Naive B cell (primary cell): ENCODE data around the gene MTF2. TPM values are rescaled to one million over a fixed set of nuclear protein-coding genes. Genes with fewer than 3 reads are reported as not detected.

Source experiments
- ATAC-seq, 2 donors: fragments of 150-1000 bp; cut with Tn5 transposase; 2 replicates each; pipeline ENCODE4 v1.10.0; 2021; ENCODE audit warnings: low read depth in 2 of 2, mild to moderate bottlenecking in 2 of 2, moderate library complexity in 2 of 2
- DNase-seq: peaks from one replicate; pipeline ENCODE4 v3.0.0; 2022
- H3K27ac Mint-ChIP-seq, 6 donors: one replicate each; pipeline ENCODE4 v1.8.0; 2020 to 2022; ENCODE audit warnings: mild to moderate bottlenecking in 6 of 6, mixed read lengths in 6 of 6, moderate library complexity in 5 of 6, inconsistent platforms in 2 of 6
- H3K27me3 Mint-ChIP-seq, 3 donors: one replicate each; pipeline ENCODE4 v1.8.0; 2021 to 2022; ENCODE audit warnings: mixed read lengths in 3 of 3, mild to moderate bottlenecking in 1 of 3
- H3K36me3 Mint-ChIP-seq, 2 donors: one replicate each; pipeline ENCODE4 v1.8.0; 2020 to 2022; ENCODE audit warnings: mixed read lengths in 2 of 2, inconsistent platforms in 1 of 2, mild to moderate bottlenecking in 1 of 2
- H3K4me1 Mint-ChIP-seq, 3 donors: one replicate each; pipeline ENCODE4 v1.8.0; 2020 to 2022; ENCODE audit warnings: mixed read lengths in 3 of 3, inconsistent platforms in 1 of 3, mild to moderate bottlenecking in 1 of 3, moderate library complexity in 1 of 3
- H3K4me3 Mint-ChIP-seq, 8 donors: one replicate each; pipeline ENCODE4 v1.8.0; 2020 to 2022; ENCODE audit warnings: mild to moderate bottlenecking in 8 of 8, mixed read lengths in 8 of 8, moderate library complexity in 8 of 8, inconsistent platforms in 2 of 8
- H3K9me3 Mint-ChIP-seq, 7 donors: one replicate each; pipeline ENCODE4 v1.8.0; 2020 to 2022; ENCODE audit warnings: mixed read lengths in 7 of 7, mild to moderate bottlenecking in 5 of 7, inconsistent platforms in 2 of 7, moderate library complexity in 1 of 7
- polyA plus RNA-seq, 6 donors: library from polyadenylated mRNA; unstranded; fragments of 300-500 nt; fragmentation: Illumina TruSeq; gene quantifications; one replicate each; pipeline ENCODE4 v1.2.3, GENCODE V29; 2021; ENCODE audit warnings: low read depth in 6 of 6

The MTF2 gene
- polyA plus RNA-seq, 6 donors from 2014 or later = 83.6 to 146 (median 97.7) TPM

- DNase-seq (no peak), ATAC-seq (no peak)
- Mint-ChIP-seq H3K27me3 (no peaks in the 10 kb centered on the region), H3K4me3 (peak overlapping the region in 1 of 8 donors; percentile 48), H3K27ac (no peak overlapping the region), H3K9me3 (no peaks in the 10 kb centered on the region), H3K36me3 (peaks cover 0 to 10% of the 10 kb centered on the region in 2 donors), H3K4me1 (peaks cover 0 to 7% (median 2%) of the 10 kb centered on the region in 3 donors)
These were observed 50.5 kb downstream of the MTF2 start for GRCh38 chr1:93129507-93130099.

GRCh38 chr1:93132638-93133037, 53.6 kb downstream of the MTF2 start:
- Mint-ChIP-seq H3K9me3 (no peaks in the 10 kb centered on the region), H3K4me3 (no peak overlapping the region), H3K27me3 (no peaks in the 10 kb centered on the region), H3K27ac (no peak overlapping the region), H3K36me3 (peaks cover 8 to 9% of the 10 kb centered on the region in 2 donors), H3K4me1 (no peaks in the 10 kb centered on the region)
- ATAC-seq (no peak), DNase-seq (no peak)

- H3K9me3 Mint-ChIP-seq = no peaks in the 10 kb centered on the region
- DNase-seq (no peak), ATAC-seq (no peak)
- no peak overlapping the region for H3K27ac Mint-ChIP-seq
- H3K27me3 Mint-ChIP-seq = no peaks in the 10 kb centered on the region
- H3K36me3 Mint-ChIP-seq = peaks cover 8 to 13% of the 10 kb centered on the region in 2 donors
- H3K4me1 Mint-ChIP-seq = no peaks in the 10 kb centered on the region
- no peak overlapping the region for H3K4me3 Mint-ChIP-seq
These were observed 57.4 kb downstream of the MTF2 start for GRCh38 chr1:93136445-93136844.

- ATAC-seq = no peak
- Mint-ChIP-seq H3K4me3 (no peak overlapping the region), H3K27ac (no peak overlapping the region)
These were observed 58.7 kb downstream of the MTF2 start for GRCh38 chr1:93137604-93138292.

GRCh38 chr1:93140106-93140505, 61.0 kb downstream of the MTF2 start:
- Mint-ChIP-seq H3K4me1 (no peaks in the 10 kb centered on the region), H3K36me3 (peaks cover 8 to 13% of the 10 kb centered on the region in 2 donors), H3K9me3 (no peaks in the 10 kb centered on the region), H3K27me3 (no peaks in the 10 kb centered on the region), H3K27ac (peak overlapping the region in 3 of 6 donors; percentile 25 to 44 (median 35)), H3K4me3 (no peak overlapping the region)
- ATAC-seq = no peak
- DNase-seq = no peak

More at GRCh38 chr1:93137604-93138292, 58.7 kb downstream of the MTF2 start:
- H3K4me1 Mint-ChIP-seq = no peaks in the 10 kb centered on the region
- H3K9me3 Mint-ChIP-seq = no peaks in the 10 kb centered on the region
- H3K27me3 Mint-ChIP-seq = no peaks in the 10 kb centered on the region
- H3K36me3 Mint-ChIP-seq = peaks cover 8 to 13% of the 10 kb centered on the region in 2 donors
- DNase-seq = no peak

GRCh38 chr1:93142161-93142560, 63.1 kb downstream of the MTF2 start:
- Mint-ChIP-seq H3K4me3 (no peak overlapping the region), H3K4me1 (peaks cover 0 to 4% (median 0%) of the 10 kb centered on the region in 3 donors), H3K27ac (peak overlapping the region in 1 of 6 donors; percentile 32), H3K9me3 (no peaks in the 10 kb centered on the region), H3K36me3 (peaks cover 0 to 5% of the 10 kb centered on the region in 2 donors), H3K27me3 (no peaks in the 10 kb centered on the region)
- DNase-seq = no peak
- ATAC-seq = no peak

GRCh38 chr1:93143136-93143535, 64.1 kb downstream of the MTF2 start:
- ATAC-seq (no peak), DNase-seq (no peak)
- H3K27ac Mint-ChIP-seq = no peak overlapping the region
- H3K36me3 Mint-ChIP-seq = peaks cover 3 to 5% of the 10 kb centered on the region in 2 donors
- H3K4me3 Mint-ChIP-seq = no peak overlapping the region
- no peaks in the 10 kb centered on the region for H3K9me3 Mint-ChIP-seq
- peaks cover 0 to 4% (median 0%) of the 10 kb centered on the region in 3 donors for H3K4me1 Mint-ChIP-seq
- H3K27me3 Mint-ChIP-seq = no peaks in the 10 kb centered on the region

- DNase-seq (no peak), ATAC-seq (no peak)
- Mint-ChIP-seq H3K9me3 (no peaks in the 10 kb centered on the region), H3K27me3 (no peaks in the 10 kb centered on the region), H3K4me1 (peaks cover 0 to 4% (median 0%) of the 10 kb centered on the region in 3 donors), H3K36me3 (peaks cover under 1 to 5% of the 10 kb centered on the region in 2 donors), H3K4me3 (no peak overlapping the region), H3K27ac (no peak overlapping the region)
These were observed 64.7 kb downstream of the MTF2 start for GRCh38 chr1:93143769-93144168.

- no peak overlapping the region for H3K4me3 Mint-ChIP-seq
- H3K36me3 Mint-ChIP-seq = peaks cover 4 to 21% of the 10 kb centered on the region in 2 donors
- no peak for ATAC-seq
- H3K4me1 Mint-ChIP-seq = peaks cover 0 to 8% (median 0%) of the 10 kb centered on the region in 3 donors
- H3K9me3 Mint-ChIP-seq = no peaks in the 10 kb centered on the region
- peak overlapping the region in 3 of 6 donors; percentile 20 to 56 (median 41) for H3K27ac Mint-ChIP-seq
- no peak for DNase-seq
- no peaks in the 10 kb centered on the region for H3K27me3 Mint-ChIP-seq
These were observed 68.9 kb downstream of the MTF2 start for GRCh38 chr1:93148001-93148400.

GRCh38 chr1:93150729-93151128, 71.6 kb downstream of the MTF2 start:
- DNase-seq = no peak
- Mint-ChIP-seq H3K9me3 (no peaks in the 10 kb centered on the region), H3K36me3 (peaks cover 4 to 21% of the 10 kb centered on the region in 2 donors), H3K27ac (peak overlapping the region in 3 of 6 donors; percentile 13 to 79 (median 72)), H3K27me3 (no peaks in the 10 kb centered on the region), H3K4me3 (no peak overlapping the region), H3K4me1 (peaks cover 0 to 8% (median 0%) of the 10 kb centered on the region in 3 donors)
- ATAC-seq = no peak

- no peaks in the 10 kb centered on the region for H3K27me3 Mint-ChIP-seq
- no peaks in the 10 kb centered on the region for H3K9me3 Mint-ChIP-seq
- H3K4me3 Mint-ChIP-seq = no peak overlapping the region
- H3K27ac Mint-ChIP-seq = peak overlapping the region in 3 of 6 donors; percentile 2 to 72 (median 43)
- DNase-seq (no peak), ATAC-seq (no peak)
- H3K4me1 Mint-ChIP-seq = peaks cover 0 to 8% (median 0%) of the 10 kb centered on the region in 3 donors
- peaks cover 4 to 21% of the 10 kb centered on the region in 2 donors for H3K36me3 Mint-ChIP-seq
These were observed 72.4 kb downstream of the MTF2 start for GRCh38 chr1:93151474-93151873.

GRCh38 chr1:93152835-93153234, 73.8 kb downstream of the MTF2 start:
- Mint-ChIP-seq H3K27ac (no peak overlapping the region), H3K27me3 (no peaks in the 10 kb centered on the region), H3K4me3 (no peak overlapping the region), H3K4me1 (peaks cover 0 to 4% (median 0%) of the 10 kb centered on the region in 3 donors), H3K9me3 (no peaks in the 10 kb centered on the region), H3K36me3 (peaks cover 4 to 21% of the 10 kb centered on the region in 2 donors)
- DNase-seq (no peak), ATAC-seq (no peak)

GRCh38 chr1:93154898-93155297, 75.8 kb downstream of the MTF2 start:
- H3K27me3 Mint-ChIP-seq = no peaks in the 10 kb centered on the region
- H3K4me1 Mint-ChIP-seq = peaks cover 0 to 4% (median 0%) of the 10 kb centered on the region in 3 donors
- no peak for ATAC-seq
- no peak for DNase-seq
- H3K9me3 Mint-ChIP-seq = no peaks in the 10 kb centered on the region
- H3K4me3 Mint-ChIP-seq = no peak overlapping the region
- peaks cover 0 to 16% of the 10 kb centered on the region in 2 donors for H3K36me3 Mint-ChIP-seq
- peak overlapping the region in 1 of 6 donors; percentile 33 for H3K27ac Mint-ChIP-seq

- no peak for DNase-seq
- ATAC-seq = no peak
- Mint-ChIP-seq H3K36me3 (peaks cover 0 to 15% of the 10 kb centered on the region in 2 donors), H3K4me3 (no peak overlapping the region), H3K27me3 (no peaks in the 10 kb centered on the region), H3K9me3 (no peaks in the 10 kb centered on the region), H3K27ac (peak overlapping the region in 1 of 6 donors; percentile 26), H3K4me1 (peaks cover 0 to 4% (median 0%) of the 10 kb centered on the region in 3 donors)
These were observed 76.3 kb downstream of the MTF2 start for GRCh38 chr1:93155335-93155734.
